GM19328 (cell line): ENCODE results near the gene RFC2.
"Not testable (repeated sequence)": the region's sequence is repeated elsewhere in the genome, so short reads cannot be mapped to it uniquely, and the experiment has no call there.

ENCODE experiments used
- ATAC-seq: cut with Tn5 transposase; IDR thresholded peaks from one replicate; pipeline ENCODE4 v1.9.1; 2021; ENCODE audit warnings: mild to moderate bottlenecking, moderate library complexity; ENCODE audit not compliant: unreplicated experiment

RFC2 gene

GRCh38 chr7:74252893-74253292 is 1.3 kb downstream of the RFC2 start:
- no peak for ATAC-seq

- ATAC-seq: not testable (repeated sequence)
These were observed 5.1 kb downstream of the RFC2 start for GRCh38 chr7:74249058-74249457.

GRCh38 chr7:74248156-74248555 is 6.0 kb downstream of the RFC2 start:
- no peak for ATAC-seq

GRCh38 chr7:74246497-74246896 is 7.7 kb downstream of the RFC2 start:
- no peak for ATAC-seq

- no peak for ATAC-seq
These were observed 12.1 kb downstream of the RFC2 start for GRCh38 chr7:74242122-74242443.

GRCh38 chr7:74240482-74240881 is 13.7 kb downstream of the RFC2 start:
- ATAC-seq: no peak

- no peak for ATAC-seq
These were observed 17.9 kb downstream of the RFC2 start for GRCh38 chr7:74236284-74236683.

- no peak for ATAC-seq
These were observed 18.5 kb downstream of the RFC2 start for GRCh38 chr7:74235518-74236268.

- ATAC-seq: no peak
These were observed 20.4 kb downstream of the RFC2 start for GRCh38 chr7:74233655-74234285.

GRCh38 chr7:74231232-74231590 is 23.0 kb downstream of the RFC2 start:
- ATAC-seq: no peak

- ATAC-seq: no peak
These were observed 23.6 kb downstream of the RFC2 start for GRCh38 chr7:74230446-74231231.

GRCh38 chr7:74228951-74229900 is 25.0 kb downstream of the RFC2 start:
- ATAC-seq: no peak

- no peak for ATAC-seq
These were observed 27.6 kb downstream of the RFC2 start for GRCh38 chr7:74226633-74227032.

- ATAC-seq: no peak
These were observed 28.8 kb downstream of the RFC2 start for GRCh38 chr7:74225400-74225799.

GRCh38 chr7:74224907-74225306 is 29.3 kb downstream of the RFC2 start:
- ATAC-seq: not testable (repeated sequence)

GRCh38 chr7:74224511-74224832 is 29.7 kb downstream of the RFC2 start:
- no peak for ATAC-seq

- no peak for ATAC-seq
These were observed 30.3 kb downstream of the RFC2 start for GRCh38 chr7:74223711-74224510.

- ATAC-seq: no peak
These were observed 31.1 kb downstream of the RFC2 start for GRCh38 chr7:74222851-74223710.

GRCh38 chr7:74221713-74222112 is 32.5 kb downstream of the RFC2 start:
- ATAC-seq: no peak
